GM12801 (cell line): ENCODE data around the gene FILIP1L.

Experiments used
- TF ChIP-seq, protein P1 (sequence below): IDR thresholded peaks from one replicate; pipeline ENCODE4 v1.5.1; 2011; ENCODE audit warnings: control low read depth; ENCODE audit not compliant: insufficient read length; ENCODE audit errors: extremely low read depth

Gene FILIP1L

DNA sequence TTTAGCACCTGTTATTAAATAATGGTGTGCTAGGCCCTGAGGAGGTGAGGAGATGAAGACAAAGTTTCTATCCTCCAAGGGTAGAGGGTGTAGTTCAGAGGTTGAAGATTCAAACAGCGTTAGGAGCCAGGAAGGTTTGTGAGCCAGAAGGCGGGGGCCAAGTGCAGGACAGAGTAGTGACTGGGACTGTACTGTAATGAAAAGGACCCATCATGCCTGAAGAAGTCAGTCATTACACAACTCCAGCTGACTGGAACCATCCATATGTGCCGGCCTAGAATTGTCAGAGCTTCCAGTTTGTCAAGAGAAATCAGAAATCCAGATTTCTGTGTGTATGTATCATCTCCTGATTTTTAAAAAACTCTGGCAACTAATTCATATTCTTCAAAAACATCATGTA, 54.8 kb downstream of the FILIP1L start:
- TF ChIP-seq, protein P1, sequence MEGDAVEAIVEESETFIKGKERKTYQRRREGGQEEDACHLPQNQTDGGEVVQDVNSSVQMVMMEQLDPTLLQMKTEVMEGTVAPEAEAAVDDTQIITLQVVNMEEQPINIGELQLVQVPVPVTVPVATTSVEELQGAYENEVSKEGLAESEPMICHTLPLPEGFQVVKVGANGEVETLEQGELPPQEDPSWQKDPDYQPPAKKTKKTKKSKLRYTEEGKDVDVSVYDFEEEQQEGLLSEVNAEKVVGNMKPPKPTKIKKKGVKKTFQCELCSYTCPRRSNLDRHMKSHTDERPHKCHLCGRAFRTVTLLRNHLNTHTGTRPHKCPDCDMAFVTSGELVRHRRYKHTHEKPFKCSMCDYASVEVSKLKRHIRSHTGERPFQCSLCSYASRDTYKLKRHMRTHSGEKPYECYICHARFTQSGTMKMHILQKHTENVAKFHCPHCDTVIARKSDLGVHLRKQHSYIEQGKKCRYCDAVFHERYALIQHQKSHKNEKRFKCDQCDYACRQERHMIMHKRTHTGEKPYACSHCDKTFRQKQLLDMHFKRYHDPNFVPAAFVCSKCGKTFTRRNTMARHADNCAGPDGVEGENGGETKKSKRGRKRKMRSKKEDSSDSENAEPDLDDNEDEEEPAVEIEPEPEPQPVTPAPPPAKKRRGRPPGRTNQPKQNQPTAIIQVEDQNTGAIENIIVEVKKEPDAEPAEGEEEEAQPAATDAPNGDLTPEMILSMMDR, result no peak

DNA sequence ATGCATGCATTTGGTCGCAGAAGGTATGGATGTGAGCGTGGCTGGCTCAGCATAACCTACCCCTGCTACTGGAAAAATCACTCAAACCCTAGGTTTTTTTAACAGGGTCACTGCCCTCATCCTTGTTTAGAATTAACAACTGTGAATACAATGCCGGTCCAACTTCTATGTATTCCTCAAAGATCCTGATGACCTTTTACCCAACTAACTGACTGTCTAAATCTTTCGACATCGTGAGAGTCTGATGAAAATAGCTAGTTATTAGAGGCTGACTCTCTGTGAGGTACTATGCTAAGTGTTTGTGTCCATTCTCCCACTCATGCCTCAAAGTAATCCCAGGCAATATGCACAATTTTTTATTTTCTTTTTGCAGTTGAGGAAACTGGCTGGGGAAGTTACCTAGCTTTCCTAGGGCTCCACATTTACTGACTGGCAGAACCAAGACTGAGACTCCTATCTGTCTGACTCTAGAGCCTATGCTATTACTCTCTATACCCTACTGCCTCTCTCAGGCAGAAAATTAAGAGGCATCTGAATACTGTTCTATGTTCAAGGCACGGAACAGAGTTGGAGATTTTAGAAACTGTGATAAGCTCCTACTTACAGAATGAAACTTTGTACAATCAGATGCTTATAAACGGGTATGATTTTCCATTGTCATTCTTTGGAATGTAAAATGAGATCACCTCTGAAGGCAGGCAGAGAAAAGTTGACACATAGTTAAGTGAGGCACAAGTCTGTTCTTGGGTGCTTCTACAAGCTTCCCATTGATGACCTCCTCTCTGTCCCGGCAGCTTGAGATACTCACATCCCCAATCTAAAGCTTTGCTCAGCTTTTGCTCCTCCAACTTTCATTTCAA, 56.4 kb downstream of the FILIP1L start:
- TF ChIP-seq, protein P1, result no peak

DNA sequence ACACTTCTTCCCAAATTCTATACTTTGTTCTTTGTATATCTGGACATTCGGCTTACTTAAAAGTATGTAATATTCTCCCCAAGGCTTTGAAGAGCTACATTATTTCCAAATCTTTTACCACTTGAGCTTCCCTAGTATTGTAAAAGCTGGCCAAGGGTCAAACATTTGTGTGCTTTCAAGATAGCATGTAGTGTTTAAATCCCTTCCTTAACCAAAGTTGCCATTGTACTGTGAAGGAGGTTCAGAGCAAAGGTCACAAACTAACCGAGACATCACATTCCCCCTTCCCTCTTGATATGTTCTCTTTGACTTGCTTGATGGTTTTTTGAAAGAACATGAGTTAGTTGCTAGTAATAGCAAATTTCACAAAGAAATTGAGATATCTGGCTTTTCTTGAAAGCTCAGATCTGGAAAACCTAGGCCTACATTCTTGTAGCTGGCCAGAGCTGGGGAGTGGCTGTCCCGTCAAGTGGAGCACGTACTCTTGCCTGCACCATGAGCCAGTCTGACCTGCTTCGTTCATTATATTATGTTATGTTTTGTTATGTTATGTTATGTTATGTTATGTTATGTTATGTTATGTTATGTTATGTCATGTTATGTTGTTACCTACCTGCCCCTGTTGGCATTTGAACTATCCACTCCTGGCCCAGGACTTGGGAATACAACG, 60.2 kb downstream of the FILIP1L start:
- TF ChIP-seq, protein P1, result no peak

DNA sequence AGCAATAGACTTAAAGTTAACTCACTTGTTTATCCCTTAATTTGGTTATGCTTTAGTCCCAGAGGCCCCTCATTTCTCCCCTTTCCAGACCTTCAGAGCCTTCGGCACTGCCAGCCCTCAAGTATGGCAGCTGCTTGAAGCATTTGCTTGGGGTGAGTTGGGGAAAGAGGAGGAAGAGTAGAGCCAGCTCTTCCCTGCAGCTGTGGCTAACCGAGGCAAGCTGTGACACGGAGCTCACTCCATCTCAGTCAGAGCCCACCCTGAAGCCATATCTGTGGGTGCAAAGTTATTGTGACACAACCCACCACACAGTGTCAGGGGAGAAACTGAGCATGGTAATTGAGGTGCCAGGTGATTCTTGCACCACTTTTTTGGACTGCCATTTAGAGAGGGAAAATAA, 66.1 kb downstream of the FILIP1L start:
- TF ChIP-seq, protein P1, result no peak

DNA sequence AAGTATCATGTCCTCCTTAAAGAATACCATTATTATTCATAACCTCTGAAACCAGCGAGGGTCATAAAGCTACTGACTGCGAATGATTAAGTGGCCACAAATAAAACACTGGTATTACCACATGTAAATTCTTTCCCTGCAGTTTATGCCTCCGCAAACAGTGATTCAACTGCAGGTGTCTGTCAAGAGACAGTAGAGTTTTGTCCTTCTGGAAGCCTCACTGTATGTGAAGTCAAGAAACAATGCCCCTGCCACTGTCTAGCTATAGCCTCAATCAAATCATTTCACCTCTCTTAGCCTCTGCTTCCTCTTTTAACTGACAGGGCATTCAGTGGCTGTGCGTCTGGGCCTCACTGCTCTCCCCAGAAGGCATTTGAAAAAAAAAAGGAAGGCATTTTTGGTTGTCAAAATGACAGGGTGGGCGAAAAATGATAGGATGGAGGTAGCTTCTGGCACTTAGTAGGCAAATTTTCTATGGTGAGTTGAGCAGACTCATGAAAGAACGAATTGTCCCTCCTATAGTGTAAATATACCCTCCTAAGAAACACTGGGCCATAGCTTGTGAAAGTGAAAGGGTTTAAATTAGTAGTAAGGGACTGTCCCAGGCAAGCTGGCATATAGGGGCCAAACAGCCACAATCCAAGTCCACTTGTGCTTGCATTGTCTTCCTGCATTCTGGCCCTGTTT, 66.7 kb downstream of the FILIP1L start:
- TF ChIP-seq, protein P1, result no peak

DNA sequence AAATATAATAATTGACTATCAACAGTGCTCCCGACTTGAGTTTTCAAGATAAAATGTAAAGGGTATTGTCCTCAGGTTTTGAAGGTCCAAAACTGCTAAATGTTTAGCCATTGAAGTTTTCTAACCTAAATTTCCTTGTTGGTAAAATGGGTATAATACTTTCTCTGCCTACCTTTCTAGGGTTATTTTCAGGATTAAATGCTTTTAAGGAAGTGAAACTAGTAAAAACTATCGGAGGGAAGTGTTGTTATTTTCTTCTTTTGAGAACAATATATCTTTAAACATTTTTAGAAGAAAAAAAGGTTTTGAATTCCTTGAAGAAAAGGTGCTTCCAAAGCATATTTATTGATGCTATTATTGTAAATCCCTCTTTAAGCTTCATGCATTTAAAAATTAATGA, 67.3 kb downstream of the FILIP1L start:
- TF ChIP-seq, protein P1, result no peak

DNA sequence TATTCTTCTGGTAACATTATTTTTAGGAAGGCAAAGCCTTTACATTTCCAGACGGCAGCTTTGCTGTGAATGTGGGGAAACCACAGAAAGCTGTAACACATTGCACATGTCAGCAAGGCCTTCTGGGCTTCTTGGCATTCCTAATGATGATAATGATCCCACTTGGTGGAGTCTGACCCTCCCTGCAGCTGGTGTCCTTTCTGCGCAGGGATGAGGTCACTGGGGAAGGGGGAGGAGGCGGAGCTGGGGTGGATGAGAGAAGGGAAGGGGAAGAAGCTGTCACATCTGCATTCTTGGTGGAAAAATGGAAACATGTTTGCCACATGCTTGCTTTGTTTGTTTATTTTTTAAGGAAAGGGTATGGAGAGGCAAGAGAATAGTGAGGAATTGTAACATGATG, 68.6 kb downstream of the FILIP1L start:
- TF ChIP-seq, protein P1, result no peak
